HG03097 (cell line): ENCODE measurements around the gene LRRC36.

Experiments
- ATAC-seq: cut with Tn5 transposase; IDR thresholded peaks from one replicate; pipeline ENCODE4 v1.9.1; 2021; ENCODE audit not compliant: unreplicated experiment, low FRiP score

The LRRC36 gene

GRCh38 chr16:67388591-67388990 is 62.0 kb downstream of the LRRC36 start:
- no peak for ATAC-seq

GRCh38 chr16:67389911-67390815 is 63.5 kb downstream of the LRRC36 start:
- no peak for ATAC-seq

- no peak for ATAC-seq
These were observed 64.3 kb downstream of the LRRC36 start for GRCh38 chr16:67390816-67391423.

DNA sequence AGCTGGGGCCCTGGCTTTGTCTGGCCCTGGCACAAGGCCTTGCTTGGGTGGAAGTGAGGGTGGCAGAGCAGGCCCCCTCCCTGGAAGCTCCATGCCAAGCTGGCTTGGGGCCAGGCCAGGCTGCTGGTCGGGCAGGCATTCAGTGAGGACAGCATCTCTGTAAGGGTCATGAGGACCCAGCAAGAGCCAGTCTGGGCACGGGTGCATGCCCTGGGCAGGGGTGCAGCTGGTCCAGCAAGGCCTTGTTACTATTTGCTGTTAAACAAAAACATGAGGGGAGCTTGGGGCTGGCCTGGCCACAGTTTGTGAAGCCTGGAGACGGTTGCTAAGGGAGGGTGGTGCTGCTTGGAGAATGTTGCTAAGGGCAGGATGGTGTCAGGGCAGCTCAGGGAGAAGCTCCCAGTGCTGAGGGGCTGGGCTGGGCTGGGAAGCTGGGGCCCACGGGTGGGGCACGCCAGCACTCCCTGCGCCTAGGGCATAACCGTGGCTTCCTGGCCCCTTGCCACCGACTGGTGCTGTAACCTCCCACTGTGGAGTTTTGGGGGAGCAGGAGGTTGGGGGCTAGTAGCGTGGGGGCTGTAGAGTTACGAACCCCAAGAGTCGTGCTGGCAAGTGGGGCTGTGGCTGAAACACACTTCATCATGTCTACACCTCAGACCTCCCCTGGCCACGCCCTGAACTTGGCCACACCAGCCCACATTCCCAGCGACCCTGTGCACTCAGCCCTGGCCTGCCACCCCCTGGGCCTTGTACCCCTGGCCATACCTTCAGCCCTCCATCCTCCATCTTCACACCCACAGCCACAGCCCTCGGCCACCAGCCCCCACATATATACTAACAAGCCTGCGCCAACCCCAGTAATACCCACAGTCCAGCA is 65.0 kb downstream of the LRRC36 start:
- ATAC-seq, result no peak

- ATAC-seq, result no peak
These were observed 65.9 kb downstream of the LRRC36 start for GRCh38 chr16:67392301-67393059.

- no peak for ATAC-seq
These were observed 66.6 kb downstream of the LRRC36 start, which contains the start of gene TPPP3 for GRCh38 chr16:67393111-67393787. Gene TPPP3 (minus strand): TSS chr16:67393498. CDS start chr16:67391111, 2,387 bp downstream.

- ATAC-seq, result no peak
These were observed 67.2 kb downstream of the LRRC36 start for GRCh38 chr16:67393788-67394154.

- ATAC-seq, result no peak
These were observed 67.8 kb downstream of the LRRC36 start for GRCh38 chr16:67394155-67395104.

GRCh38 chr16:67395105-67395457 is 68.5 kb downstream of the LRRC36 start:
- ATAC-seq, result no peak

DNA sequence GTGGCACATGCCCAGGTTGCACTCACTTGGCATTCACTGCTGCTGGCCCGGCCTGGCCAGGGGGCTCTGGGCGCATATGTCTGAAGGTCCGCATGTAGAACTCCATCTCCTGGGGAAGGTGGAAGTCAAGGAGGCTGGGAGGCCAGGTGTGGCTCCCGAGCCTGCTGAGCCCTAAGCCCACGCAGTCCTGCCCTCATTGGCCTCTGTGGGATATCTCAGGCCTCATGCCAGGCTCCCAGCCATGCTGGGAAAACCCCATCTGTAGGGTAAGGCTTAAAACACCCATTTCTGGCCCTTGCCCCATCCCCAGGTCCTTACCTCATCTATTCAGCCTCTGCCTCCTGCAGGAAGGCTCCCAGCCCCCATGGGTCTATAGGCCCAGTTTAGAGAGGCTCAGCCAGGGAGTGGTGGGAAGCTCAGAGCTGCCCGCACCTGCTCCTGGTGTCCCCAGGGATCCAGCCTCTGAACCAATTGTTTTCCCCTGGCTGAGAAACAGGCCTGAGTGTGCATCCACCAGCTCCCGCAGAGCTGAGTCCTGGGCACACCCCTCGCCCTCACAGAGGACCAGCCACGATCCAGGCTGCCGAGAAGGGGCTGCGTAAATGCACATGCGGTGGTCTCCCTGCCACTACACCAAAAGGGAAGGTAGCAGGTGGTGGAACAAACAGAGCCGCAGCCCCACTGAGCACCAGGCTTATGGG is 69.0 kb downstream of the LRRC36 start:
- no peak for ATAC-seq

DNA sequence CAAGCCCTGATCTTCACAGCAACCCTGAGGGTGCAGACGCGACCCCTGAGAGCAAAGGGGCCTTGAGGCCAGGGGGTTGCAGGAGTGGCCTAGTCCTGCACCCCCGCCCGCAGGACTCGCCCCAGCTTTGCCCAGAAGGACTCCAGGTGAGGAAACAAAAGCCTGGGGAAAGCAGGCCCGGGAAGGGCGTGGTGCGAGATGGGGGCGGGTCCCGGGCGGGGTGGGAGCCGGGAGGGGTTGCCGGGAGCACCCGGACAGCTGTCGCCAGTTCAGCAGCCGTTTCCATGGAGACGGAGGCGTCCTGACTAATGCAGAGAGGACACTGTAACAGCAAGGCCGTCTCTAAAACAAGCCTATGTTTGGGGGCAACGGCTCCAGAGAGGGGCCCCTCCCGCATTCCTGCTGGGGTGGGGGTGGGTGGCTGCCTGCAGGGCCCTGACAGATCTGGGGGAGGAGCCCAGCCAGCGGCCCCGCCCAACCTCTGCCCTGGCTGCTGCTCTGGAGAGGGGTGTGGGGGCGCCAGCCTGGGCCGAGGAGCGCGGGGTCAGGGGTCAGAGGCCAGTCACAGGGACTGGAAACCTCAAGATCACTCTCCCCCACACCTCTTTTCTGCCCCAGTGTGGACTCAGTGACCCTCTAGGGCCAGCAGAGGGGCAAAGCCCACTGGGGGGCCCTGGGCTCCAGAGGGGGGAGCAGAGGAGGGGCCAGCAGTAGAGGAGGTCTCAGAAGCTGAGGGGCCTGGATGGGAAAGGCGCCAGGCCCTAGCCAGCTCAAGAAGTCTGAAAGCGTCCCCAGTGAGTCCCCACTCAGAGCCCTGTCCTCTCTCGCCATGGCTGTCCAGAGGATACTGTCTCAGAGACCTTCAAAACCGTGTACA is 69.8 kb downstream of the LRRC36 start:
- no peak for ATAC-seq

GRCh38 chr16:67397036-67397801 is 70.6 kb downstream of the LRRC36 start:
- ATAC-seq, result no peak

DNA sequence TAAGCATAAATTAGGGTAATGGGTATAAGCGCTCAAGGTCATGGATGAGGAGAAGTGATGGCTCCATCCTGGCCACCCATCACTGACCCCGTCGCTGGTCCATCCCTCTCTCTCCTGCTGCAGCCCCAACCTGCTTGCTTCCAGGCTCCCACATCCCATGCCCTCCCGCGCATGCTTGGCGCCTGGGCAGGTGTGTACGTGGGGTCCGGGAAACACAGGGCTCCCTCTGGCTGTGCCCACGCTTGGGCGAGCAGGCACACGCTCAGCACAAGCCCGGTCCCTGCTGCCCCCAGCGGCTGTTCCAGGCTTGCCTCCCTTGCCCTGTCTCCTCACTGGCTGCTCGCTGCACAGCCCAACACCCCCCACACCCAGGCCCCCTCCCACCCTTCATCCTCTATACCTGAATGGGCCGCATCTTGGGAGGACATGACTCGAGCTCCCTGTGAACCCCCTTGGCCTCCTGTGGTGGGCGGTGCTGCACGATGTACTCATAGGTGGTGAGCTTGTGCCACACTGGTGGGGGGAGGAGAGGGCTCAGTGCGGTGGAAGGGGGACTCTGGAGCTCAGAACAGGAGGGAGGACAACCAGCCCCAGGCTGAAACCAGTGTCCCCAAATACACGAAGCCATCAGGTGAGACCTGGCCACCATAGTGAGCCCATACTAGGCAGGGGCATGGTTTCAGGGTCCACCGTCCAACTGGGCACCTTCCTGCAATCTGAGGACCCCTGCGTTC is 71.4 kb downstream of the LRRC36 start:
- ATAC-seq, result no peak

- no peak for ATAC-seq
These were observed 72.1 kb downstream of the LRRC36 start for GRCh38 chr16:67398546-67399217.

DNA sequence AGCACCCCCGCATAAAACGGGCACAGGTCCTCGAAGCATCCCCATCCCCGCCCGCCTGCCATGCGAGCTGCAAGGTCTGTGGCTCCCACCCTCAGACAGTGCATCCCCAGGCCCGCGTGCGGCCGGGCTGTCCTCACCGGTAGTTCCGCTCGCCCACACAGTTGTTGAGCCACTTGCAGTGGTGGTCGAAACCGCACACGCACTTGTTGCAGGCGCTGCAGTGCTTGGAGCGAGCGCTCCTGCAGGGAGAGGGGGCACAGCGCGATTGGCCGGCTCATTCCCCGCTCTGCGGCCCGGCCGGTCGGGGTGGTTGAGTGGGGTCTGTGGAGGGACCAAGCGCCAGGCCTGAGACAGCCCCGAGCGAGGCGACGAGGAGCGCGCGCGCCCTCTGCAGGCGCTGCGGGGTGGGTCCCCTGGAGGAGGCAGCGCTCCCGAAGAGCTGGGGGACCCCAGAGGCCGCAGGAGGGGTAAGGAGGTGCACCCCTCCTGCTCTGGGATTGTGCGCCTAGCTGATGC is 72.7 kb downstream of the LRRC36 start:
- no peak for ATAC-seq
